GM23338 (cell line): ENCODE measurements around the gene MRPL37. TPM values are rescaled to one million over a fixed set of nuclear protein-coding genes. Genes with fewer than 3 reads are reported as not detected.

Experiments used
- ATAC-seq: fragments of 200-7000 bp; cut with Tn5 transposase; 3 replicates; pipeline ENCODE4 v1.9.1; 2020
- DNase-seq: peaks from one replicate; pipeline ENCODE4 v3.0.0-alpha.2; 2015; ENCODE audit warnings: low spot score
- H2AFZ ChIP-seq: fragments of 200-600 bp; sonication (generic); 2 replicates; pipeline ENCODE4 v1.8.0; 2016; ENCODE audit warnings: antibody characterized with exemption, mild to moderate bottlenecking, moderate library complexity
- H3F3A ChIP-seq: fragments of 200-600 bp; sonication (generic); replicated peaks from 2 replicates; pipeline ENCODE4 v1.8.0; 2017; ENCODE audit warnings: antibody characterized with exemption, mixed run types, low read depth
- H3K27ac ChIP-seq: fragments of 200-600 bp; sonication (generic); 2 replicates; pipeline ENCODE4 v1.6.1; 2016; ENCODE audit warnings: low read depth
- H3K27me3 ChIP-seq: fragments of 200-600 bp; sonication (generic); 2 replicates; pipeline ENCODE4 v1.8.0; 2016; ENCODE audit warnings: mild to moderate bottlenecking, mixed run types, moderate library complexity; ENCODE audit not compliant: insufficient read depth
- H3K36me3 ChIP-seq: fragments of 200-600 bp; sonication (generic); 2 replicates; pipeline ENCODE4 v1.8.0; 2016; ENCODE audit warnings: mild to moderate bottlenecking; ENCODE audit not compliant: insufficient read depth
- H3K4me1 ChIP-seq: fragments of 200-600 bp; sonication (generic); 2 replicates; pipeline ENCODE4 v1.8.0; 2016; ENCODE audit warnings: mild to moderate bottlenecking, moderate library complexity; ENCODE audit not compliant: insufficient read depth
- H3K4me2 ChIP-seq: fragments of 200-600 bp; sonication (generic); 2 replicates; pipeline ENCODE4 v1.7.1; 2017; ENCODE audit warnings: mixed run types
- H3K4me3 ChIP-seq: fragments of 200-600 bp; sonication (generic); 2 replicates; pipeline ENCODE4 v1.6.1; 2016; ENCODE audit warnings: mixed run types
- H3K79me2 ChIP-seq: fragments of 200-600 bp; sonication (generic); replicated peaks from 2 replicates; pipeline ENCODE4 v1.8.0; 2017; ENCODE audit warnings: mild to moderate bottlenecking; ENCODE audit not compliant: insufficient read depth
- H3K9me2 ChIP-seq: fragments of 200-600 bp; sonication (generic); 2 replicates; pipeline ENCODE4 v1.8.0; 2017; ENCODE audit not compliant: insufficient read depth
- H4K20me1 ChIP-seq: fragments of 200-600 bp; sonication (generic); replicated peaks from 2 replicates; pipeline ENCODE4 v1.8.0; 2017; ENCODE audit warnings: mild to moderate bottlenecking; ENCODE audit not compliant: insufficient read depth
- H3K27ac Mint-ChIP-seq: 2 replicates; pipeline ENCODE4 v1.8.0; 2020; ENCODE audit warnings: inconsistent platforms, mild to moderate bottlenecking, moderate library complexity, mixed read lengths
- H3K27me3 Mint-ChIP-seq: 3 replicates; pipeline ENCODE4 v1.8.0; 2022; ENCODE audit warnings: low read depth, mild to moderate bottlenecking, moderate library complexity, mixed read lengths, inconsistent platforms; ENCODE audit not compliant: insufficient read depth, poor library complexity
- H3K36me3 Mint-ChIP-seq: 3 replicates; pipeline ENCODE4 v1.8.0; 2021; ENCODE audit warnings: low read depth, mild to moderate bottlenecking, inconsistent platforms, moderate library complexity, mixed read lengths
- H3K4me1 Mint-ChIP-seq: 3 replicates; pipeline ENCODE4 v1.8.0; 2020; ENCODE audit warnings: mild to moderate bottlenecking, inconsistent platforms, mixed read lengths
- H3K4me3 Mint-ChIP-seq: 3 replicates; pipeline ENCODE4 v1.8.0; 2021; ENCODE audit warnings: moderate library complexity, mild to moderate bottlenecking, inconsistent platforms, mixed read lengths
- H3K9me3 Mint-ChIP-seq: 3 replicates; pipeline ENCODE4 v1.8.0; 2020; ENCODE audit warnings: moderate library complexity, mild to moderate bottlenecking, inconsistent platforms, mixed read lengths
- CREB1 ChIP-seq: fragments of 250-450 bp; sonication (Bioruptor Pico); IDR thresholded peaks from 2 replicates; pipeline ENCODE4 v1.5.0; 2020; ENCODE audit warnings: low read depth, mild to moderate bottlenecking, moderate library complexity
- EZH2 ChIP-seq: fragments of 200-600 bp; sonication (generic); IDR thresholded peaks from one replicate; pipeline ENCODE4 v1.8.0; 2017; ENCODE audit warnings: antibody characterized with exemption, mild to moderate bottlenecking, low read depth; ENCODE audit not compliant: unreplicated experiment
- EZH2phosphoT487 ChIP-seq: fragments of 200-600 bp; sonication (generic); IDR thresholded peaks from one replicate; pipeline ENCODE4 v1.8.1; 2018; ENCODE audit warnings: antibody characterized with exemption; ENCODE audit not compliant: unreplicated experiment
- JUNB ChIP-seq: IDR thresholded peaks from one replicate; pipeline ENCODE4 v1.6.1; 2016; ENCODE audit warnings: antibody characterized with exemption; ENCODE audit not compliant: unreplicated experiment
- NANOG ChIP-seq: IDR thresholded peaks from 2 replicates; pipeline ENCODE4 v1.6.1; 2016; ENCODE audit warnings: antibody characterized with exemption, borderline replicate concordance
- POLR2AphosphoS5 ChIP-seq: IDR thresholded peaks from 2 replicates; pipeline ENCODE4 v1.6.1; 2016; ENCODE audit warnings: antibody characterized with exemption, low read depth
- STAT1 ChIP-seq: IDR thresholded peaks from one replicate; pipeline ENCODE4 v1.6.1; 2016; ENCODE audit warnings: antibody characterized with exemption; ENCODE audit not compliant: unreplicated experiment
- ZNF114 ChIP-seq: fragments of 250-450 bp; sonication (Bioruptor Pico); IDR thresholded peaks from 2 replicates; pipeline ENCODE4 v1.5.0; 2020; ENCODE audit warnings: mild to moderate bottlenecking, moderate library complexity
- ZNF331 ChIP-seq: fragments of 250-450 bp; sonication (Bioruptor Pico); IDR thresholded peaks from 2 replicates; pipeline ENCODE4 v1.5.0; 2020; ENCODE audit warnings: low read depth, mild to moderate bottlenecking, moderate library complexity
- ZNF462 ChIP-seq: fragments of 250-450 bp; sonication (Bioruptor Pico); IDR thresholded peaks from 2 replicates; pipeline ENCODE4 v1.5.0; 2020; ENCODE audit warnings: mild to moderate bottlenecking, moderate library complexity
- polyA plus RNA-seq: library from polyadenylated mRNA; unstranded; fragments of >200 nt; fragmentation: Nextera tagmentation; extraction: Ambion mirVana; gene quantifications from 2 replicates; pipeline ENCODE4 v1.2.1, GENCODE V29; 2016
- total RNA-seq: library from RNA; depleted of rRNA; stranded (reverse); fragments of >200 nt; shearing (Covaris generic); gene quantifications from 2 replicates; pipeline ENCODE4 v1.2.3, GENCODE V29; 2014
- TF ChIP-seq, protein P1 (sequence below), 2 experiments: fragments of 200-600 bp in 1 of 2; sonication (generic) in 1 of 2; conservative IDR thresholded peaks; 2 replicates each; pipeline versions ENCODE4 v1.5.1 to v1.6.1; 2016 to 2017; ENCODE audit warnings: antibody characterized with exemption in 2 of 2, low read depth in 2 of 2, mild to moderate bottlenecking in 2 of 2, moderate library complexity in 1 of 2
- TF ChIP-seq, protein P2 (sequence below): IDR thresholded peaks from 2 replicates; pipeline ENCODE4 v1.6.1; 2016; ENCODE audit warnings: antibody characterized with exemption
- TF ChIP-seq, protein P3 (sequence below): IDR thresholded peaks from one replicate; pipeline ENCODE4 v1.6.1; 2018; ENCODE audit warnings: antibody characterized with exemption; ENCODE audit not compliant: unreplicated experiment

MRPL37 gene
- total and polyA plus RNA-seq, 2 experiments from 2014 or later, result 130 to 155 TPM

DNA sequence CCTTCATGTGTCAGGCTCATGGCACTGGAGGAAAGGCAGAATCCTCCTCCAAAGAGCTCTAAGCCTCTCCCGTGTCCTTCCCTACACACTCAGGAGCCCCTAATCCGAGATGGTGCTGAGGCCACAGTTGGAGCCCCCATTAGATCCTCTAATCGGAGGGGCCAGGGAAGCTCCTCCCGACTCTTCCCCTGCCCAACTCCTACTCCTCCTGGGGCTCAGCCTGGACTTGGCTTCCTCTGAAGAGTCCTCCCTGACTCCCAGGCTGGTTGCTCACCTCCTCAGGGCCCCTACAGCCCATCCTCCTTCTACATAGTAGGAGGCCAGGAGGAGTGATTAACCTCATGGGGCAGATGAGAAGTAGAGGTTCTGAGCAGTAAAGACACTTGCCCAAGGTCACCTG lies 25.9 kb upstream of the MRPL37 start (continued):
- TF ChIP-seq, protein P1, sequence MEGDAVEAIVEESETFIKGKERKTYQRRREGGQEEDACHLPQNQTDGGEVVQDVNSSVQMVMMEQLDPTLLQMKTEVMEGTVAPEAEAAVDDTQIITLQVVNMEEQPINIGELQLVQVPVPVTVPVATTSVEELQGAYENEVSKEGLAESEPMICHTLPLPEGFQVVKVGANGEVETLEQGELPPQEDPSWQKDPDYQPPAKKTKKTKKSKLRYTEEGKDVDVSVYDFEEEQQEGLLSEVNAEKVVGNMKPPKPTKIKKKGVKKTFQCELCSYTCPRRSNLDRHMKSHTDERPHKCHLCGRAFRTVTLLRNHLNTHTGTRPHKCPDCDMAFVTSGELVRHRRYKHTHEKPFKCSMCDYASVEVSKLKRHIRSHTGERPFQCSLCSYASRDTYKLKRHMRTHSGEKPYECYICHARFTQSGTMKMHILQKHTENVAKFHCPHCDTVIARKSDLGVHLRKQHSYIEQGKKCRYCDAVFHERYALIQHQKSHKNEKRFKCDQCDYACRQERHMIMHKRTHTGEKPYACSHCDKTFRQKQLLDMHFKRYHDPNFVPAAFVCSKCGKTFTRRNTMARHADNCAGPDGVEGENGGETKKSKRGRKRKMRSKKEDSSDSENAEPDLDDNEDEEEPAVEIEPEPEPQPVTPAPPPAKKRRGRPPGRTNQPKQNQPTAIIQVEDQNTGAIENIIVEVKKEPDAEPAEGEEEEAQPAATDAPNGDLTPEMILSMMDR (conservative IDR thresholded peaks at IDR 0.05; ENCODE audit: low read depth in 2 of 2), result no peak
- TF ChIP-seq ZNF331 (no peak), EZH2phosphoT487 (no peak), ZNF114 (no peak), NANOG (no peak), POLR2AphosphoS5 (no peak), JUNB (no peak), CREB1 (CRISPR knock-in tag) (no peak), STAT1 (no peak), EZH2 (no peak)
- TF ChIP-seq, protein P2, sequence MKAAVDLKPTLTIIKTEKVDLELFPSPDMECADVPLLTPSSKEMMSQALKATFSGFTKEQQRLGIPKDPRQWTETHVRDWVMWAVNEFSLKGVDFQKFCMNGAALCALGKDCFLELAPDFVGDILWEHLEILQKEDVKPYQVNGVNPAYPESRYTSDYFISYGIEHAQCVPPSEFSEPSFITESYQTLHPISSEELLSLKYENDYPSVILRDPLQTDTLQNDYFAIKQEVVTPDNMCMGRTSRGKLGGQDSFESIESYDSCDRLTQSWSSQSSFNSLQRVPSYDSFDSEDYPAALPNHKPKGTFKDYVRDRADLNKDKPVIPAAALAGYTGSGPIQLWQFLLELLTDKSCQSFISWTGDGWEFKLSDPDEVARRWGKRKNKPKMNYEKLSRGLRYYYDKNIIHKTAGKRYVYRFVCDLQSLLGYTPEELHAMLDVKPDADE, result no peak
- TF ChIP-seq, protein P3, sequence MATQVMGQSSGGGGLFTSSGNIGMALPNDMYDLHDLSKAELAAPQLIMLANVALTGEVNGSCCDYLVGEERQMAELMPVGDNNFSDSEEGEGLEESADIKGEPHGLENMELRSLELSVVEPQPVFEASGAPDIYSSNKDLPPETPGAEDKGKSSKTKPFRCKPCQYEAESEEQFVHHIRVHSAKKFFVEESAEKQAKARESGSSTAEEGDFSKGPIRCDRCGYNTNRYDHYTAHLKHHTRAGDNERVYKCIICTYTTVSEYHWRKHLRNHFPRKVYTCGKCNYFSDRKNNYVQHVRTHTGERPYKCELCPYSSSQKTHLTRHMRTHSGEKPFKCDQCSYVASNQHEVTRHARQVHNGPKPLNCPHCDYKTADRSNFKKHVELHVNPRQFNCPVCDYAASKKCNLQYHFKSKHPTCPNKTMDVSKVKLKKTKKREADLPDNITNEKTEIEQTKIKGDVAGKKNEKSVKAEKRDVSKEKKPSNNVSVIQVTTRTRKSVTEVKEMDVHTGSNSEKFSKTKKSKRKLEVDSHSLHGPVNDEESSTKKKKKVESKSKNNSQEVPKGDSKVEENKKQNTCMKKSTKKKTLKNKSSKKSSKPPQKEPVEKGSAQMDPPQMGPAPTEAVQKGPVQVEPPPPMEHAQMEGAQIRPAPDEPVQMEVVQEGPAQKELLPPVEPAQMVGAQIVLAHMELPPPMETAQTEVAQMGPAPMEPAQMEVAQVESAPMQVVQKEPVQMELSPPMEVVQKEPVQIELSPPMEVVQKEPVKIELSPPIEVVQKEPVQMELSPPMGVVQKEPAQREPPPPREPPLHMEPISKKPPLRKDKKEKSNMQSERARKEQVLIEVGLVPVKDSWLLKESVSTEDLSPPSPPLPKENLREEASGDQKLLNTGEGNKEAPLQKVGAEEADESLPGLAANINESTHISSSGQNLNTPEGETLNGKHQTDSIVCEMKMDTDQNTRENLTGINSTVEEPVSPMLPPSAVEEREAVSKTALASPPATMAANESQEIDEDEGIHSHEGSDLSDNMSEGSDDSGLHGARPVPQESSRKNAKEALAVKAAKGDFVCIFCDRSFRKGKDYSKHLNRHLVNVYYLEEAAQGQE, result no peak

GRCh38 chr1:54176621-54177327 lies 23.2 kb upstream of the MRPL37 start:
- no peaks in the 10 kb centered on the region for H3K9me2 ChIP-seq
- H3K27ac ChIP-seq, result no peak overlapping the region
- Mint-ChIP-seq H3K4me3 (no peak overlapping the region), H3K36me3 (peaks cover 5% of the 10 kb centered on the region; the same call in 2 of the 3 replicates), H3K27ac (no peak overlapping the region), H3K27me3 (peaks cover 4% of the 10 kb centered on the region), H3K9me3 (no peaks in the 10 kb centered on the region), H3K4me1 (peaks cover 2% of the 10 kb centered on the region; the same call in 2 of the 3 replicates)
- no peak for ATAC-seq
- no peak overlapping the region for H3K4me2 ChIP-seq
- no peaks in the 10 kb centered on the region for H3F3A ChIP-seq
- H3K4me1 ChIP-seq, result no peaks in the 10 kb centered on the region
- no peak overlapping the region for H2AFZ ChIP-seq
- H4K20me1 ChIP-seq, result no peaks in the 10 kb centered on the region
- H3K4me3 ChIP-seq, result no peak overlapping the region
- H3K79me2 ChIP-seq, result no peaks in the 10 kb centered on the region
- H3K27me3 ChIP-seq, result no peaks in the 10 kb centered on the region
- no peak for DNase-seq
- no peaks in the 10 kb centered on the region for H3K36me3 ChIP-seq
- TF ChIP-seq ZNF462 (no peak), ZNF114 (no peak)
